DND-41 (cell line): ENCODE data around the gene HSH2D.

Experiments
- EZH2 ChIP-seq: IDR thresholded peaks from 3 replicates; pipeline ENCODE4 v1.6.1; 2012; ENCODE audit warnings: borderline replicate concordance, low read depth, mild to moderate bottlenecking, moderate library complexity, low read length, inconsistent platforms; ENCODE audit not compliant: severe bottlenecking
- TF ChIP-seq, protein P1 (sequence below): IDR thresholded peaks from 2 replicates; pipeline ENCODE4 v1.5.1; 2012; ENCODE audit warnings: borderline replicate concordance, low read length, moderate library complexity, mild to moderate bottlenecking; ENCODE audit not compliant: poor library complexity, severe bottlenecking; ENCODE audit errors: extremely low read depth

DNA sequence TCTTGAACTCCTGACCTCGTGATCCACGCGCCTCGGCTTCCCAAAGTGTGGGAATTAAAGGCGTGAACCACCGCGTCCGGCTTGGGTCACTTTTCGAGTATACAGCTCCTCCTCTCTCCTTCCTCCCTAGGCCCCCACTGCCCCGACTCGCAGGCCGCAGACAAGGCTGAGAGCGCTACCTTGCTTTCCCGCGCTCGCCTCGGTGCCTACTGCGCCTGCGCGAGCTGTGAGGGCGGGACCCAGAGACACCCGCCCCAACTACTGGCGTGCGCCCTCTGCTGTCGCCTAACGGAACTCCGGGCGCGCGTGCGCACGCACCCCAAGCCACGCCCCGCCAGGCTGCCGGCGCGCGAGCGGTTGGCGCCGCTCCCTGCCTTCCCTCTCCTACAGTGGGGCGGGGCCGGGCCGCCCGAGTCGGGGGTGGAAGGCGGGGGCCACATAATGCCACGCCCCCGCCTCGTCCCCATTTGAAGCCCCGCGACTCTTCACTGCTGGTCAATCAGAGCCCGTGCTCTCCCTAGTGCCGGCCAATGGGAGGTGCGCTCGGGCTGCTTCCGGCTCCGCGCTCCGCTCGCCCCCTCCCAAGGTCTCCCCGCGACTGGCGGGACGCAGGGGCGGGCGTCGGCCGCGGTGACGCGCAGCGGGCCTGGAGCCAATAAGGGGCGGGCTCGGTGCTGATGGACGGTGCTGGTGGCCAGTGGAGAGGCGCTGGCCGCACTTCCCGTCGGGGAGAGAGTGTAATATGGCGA lies 32.2 kb upstream of the HSH2D start, which contains the start of gene RAB8A:
- TF ChIP-seq, protein P1, sequence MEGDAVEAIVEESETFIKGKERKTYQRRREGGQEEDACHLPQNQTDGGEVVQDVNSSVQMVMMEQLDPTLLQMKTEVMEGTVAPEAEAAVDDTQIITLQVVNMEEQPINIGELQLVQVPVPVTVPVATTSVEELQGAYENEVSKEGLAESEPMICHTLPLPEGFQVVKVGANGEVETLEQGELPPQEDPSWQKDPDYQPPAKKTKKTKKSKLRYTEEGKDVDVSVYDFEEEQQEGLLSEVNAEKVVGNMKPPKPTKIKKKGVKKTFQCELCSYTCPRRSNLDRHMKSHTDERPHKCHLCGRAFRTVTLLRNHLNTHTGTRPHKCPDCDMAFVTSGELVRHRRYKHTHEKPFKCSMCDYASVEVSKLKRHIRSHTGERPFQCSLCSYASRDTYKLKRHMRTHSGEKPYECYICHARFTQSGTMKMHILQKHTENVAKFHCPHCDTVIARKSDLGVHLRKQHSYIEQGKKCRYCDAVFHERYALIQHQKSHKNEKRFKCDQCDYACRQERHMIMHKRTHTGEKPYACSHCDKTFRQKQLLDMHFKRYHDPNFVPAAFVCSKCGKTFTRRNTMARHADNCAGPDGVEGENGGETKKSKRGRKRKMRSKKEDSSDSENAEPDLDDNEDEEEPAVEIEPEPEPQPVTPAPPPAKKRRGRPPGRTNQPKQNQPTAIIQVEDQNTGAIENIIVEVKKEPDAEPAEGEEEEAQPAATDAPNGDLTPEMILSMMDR, result peak; percentile 92
- TF ChIP-seq EZH2, result no peak
